ENCODE measurements around the gene GALNT7. TPM values are rescaled to one million over a fixed set of nuclear protein-coding genes. Genes with fewer than 3 reads are reported as not detected.
"Not testable (repeated sequence)": the region's sequence is repeated elsewhere in the genome, so short reads cannot be mapped to it uniquely, and the experiment has no call there.

GALNT7 gene
- total RNA-seq, 1 donor from 2014 or later = 13.5 TPM

DNA sequence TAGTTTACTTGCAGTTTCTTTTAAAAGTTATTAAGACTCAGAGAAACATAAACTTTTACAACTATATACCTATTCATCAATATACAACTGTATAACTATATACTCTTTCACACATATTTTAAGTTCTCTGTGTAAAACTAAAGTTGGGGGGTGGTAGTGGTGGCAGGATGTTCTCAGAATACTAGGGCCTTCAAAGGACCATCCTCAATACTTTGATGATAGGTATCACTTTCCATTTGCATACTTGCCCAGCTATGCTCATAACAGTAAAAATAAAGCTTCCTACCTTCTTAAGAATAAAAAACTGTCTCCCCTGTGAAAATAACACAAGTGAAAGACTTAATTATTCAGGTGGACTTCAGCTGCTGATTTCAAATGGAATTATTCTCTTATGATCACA is 2.9 kb upstream of the GALNT7 start:
- FAIRE-seq = no peak
- DNase-seq (ENCODE audit: low spot score in 2 of 2) = no peak

- DNase-seq (ENCODE audit: low spot score in 2 of 2) = no peak
- FAIRE-seq = no peak
Measured at GRCh38 chr4:173166491-173166890, 2.1 kb upstream of the GALNT7 start.

- no peak for FAIRE-seq
- peak in 1 of 2 donors; percentile 46 for DNase-seq (ENCODE audit: low spot score in 2 of 2)
Measured at GRCh38 chr4:173167758-173168395, 734 bp upstream of the GALNT7 start.

GRCh38 chr4:173169178-173169427 is 492 bp downstream of the GALNT7 start:
- no peak for FAIRE-seq
- no peak for DNase-seq (ENCODE audit: low spot score in 2 of 2)

DNA sequence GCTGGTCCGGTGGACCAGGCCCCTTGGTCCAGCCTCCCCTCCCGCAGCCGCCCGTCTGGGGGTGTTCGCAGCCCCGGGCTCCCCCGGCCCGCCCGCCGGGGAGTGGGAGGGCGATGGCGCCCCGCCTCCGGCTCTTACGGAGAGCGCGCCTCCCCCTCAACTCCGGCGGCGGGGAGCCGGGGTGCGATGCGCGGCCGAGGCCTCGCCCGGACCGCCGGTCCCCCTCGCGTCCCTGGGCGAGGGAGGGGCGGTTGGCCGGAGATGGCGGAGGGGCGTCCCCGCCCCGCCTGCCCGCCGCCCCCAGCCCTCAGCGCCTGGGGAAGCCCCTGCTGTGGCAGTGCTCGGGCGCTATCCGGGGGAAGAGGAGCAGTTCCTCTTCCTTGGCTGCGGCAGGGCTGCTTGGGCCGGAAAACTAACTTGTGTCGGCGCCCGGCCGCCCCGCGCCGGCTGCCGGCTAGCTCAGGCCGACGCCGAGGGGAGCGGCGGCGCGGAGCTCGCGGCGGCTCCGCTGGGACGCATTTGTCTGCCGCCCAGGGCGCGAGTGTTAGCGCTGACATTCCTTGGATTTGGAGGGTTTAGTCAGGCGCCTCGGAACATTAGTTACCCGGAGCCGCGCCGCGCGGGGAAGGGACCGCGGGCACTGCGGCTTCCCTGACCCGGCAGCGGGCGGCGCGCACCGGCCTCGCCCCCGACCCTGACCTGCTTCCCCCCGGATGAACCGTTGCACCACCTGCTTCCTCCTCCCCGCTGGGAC is 994 bp downstream of the GALNT7 start:
- DNase-seq (ENCODE audit: low spot score in 2 of 2) = peak; percentile 75 to 83
- no peak for FAIRE-seq

GRCh38 chr4:173170182-173170778 is 1.7 kb downstream of the GALNT7 start:
- FAIRE-seq = no peak
- no peak for DNase-seq (ENCODE audit: low spot score in 2 of 2)

DNA sequence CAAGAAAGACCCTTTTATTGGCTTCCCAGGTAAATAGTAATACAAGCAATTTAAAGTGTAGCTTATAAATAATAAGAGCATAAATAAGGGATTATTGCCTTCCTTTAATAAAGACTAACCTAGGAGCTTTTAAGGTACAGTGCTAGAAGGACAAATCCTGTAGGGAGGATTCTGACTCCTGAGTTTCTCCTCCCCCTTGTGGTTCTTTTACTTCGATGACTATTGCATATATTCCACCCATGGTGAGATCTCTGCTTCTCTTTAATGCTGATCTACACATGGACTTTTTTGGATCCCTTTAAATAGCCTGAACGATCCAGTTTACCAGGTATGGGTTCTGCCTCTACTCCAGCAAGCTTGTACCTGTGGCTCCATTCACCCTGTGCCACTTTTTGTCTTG is 2.5 kb downstream of the GALNT7 start:
- FAIRE-seq (no peak), DNase-seq (ENCODE audit: low spot score in 2 of 2) (no peak)

- FAIRE-seq (no peak), DNase-seq (ENCODE audit: low spot score in 2 of 2) (no peak)
Measured at GRCh38 chr4:173171987-173172386, 3.4 kb downstream of the GALNT7 start.

DNA sequence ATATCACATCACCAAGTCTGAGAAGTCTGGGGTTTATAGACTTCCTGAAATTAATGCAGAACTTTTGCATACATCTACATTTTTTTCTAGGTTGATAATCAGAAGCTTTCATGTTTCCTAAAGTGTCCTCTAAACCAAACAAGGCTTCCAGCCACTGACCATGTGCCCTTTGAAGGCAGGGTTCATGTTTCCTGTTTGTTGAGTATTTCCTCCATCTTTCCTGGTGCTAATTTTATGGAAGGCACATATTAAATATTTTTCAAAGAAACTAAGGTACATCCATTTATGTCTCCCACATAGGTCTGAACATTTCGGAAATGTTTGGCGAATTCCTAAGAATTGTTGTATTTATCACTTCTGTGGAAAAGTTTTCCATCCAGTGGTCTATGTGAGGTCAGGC is 5.6 kb downstream of the GALNT7 start:
- no peak for FAIRE-seq

GRCh38 chr4:173174594-173175012 is 6.0 kb downstream of the GALNT7 start:
- FAIRE-seq (no peak), DNase-seq (ENCODE audit: low spot score in 2 of 2) (no peak)

More for the DNA sequence above, 5.6 kb downstream of the GALNT7 start:
- DNase-seq (ENCODE audit: low spot score in 2 of 2) = no peak

- DNase-seq (ENCODE audit: low spot score in 2 of 2) = no peak
- no peak for FAIRE-seq
Measured at GRCh38 chr4:173176010-173176409, 7.4 kb downstream of the GALNT7 start.

DNA sequence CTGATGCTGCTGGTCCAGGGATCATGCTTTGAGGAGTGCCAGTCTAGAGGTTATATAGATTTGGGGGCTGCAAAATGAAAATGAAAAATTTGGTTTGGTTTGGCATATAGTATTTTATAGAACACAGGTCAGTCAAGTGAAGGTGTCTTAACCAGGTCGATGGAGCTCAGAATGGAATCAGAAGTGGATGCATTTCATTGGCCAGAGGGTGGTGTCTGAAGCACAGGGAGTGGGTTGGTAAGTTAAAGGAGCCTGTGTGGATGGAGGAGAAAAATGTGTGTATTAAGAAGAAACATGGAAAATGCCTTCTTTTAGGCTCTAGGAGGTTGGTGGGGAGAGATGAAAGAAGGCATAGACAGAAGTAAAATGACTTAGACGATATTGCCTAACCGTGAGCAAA is 8.6 kb downstream of the GALNT7 start:
- FAIRE-seq = no peak

DNA sequence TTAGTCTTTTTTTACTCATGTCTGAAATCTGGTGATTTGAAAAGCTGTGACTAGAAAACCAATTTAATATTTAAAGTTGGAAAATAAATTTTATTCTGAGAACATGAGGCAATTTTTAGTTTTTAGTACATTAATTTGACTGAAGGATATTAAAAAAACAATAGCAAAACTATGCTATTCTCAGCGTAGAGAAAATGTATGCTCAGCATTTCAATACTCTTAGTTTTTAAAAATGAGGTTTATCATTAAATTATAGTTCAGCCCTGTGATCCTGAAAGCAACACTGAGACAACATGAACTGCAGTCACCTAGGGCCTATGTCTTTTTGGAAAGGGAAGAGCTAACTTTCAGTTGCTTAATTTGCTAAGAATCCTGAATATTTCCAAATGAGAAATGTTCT is 9.5 kb downstream of the GALNT7 start:
- no peak for FAIRE-seq
- DNase-seq (ENCODE audit: low spot score in 2 of 2) = no peak

More for the DNA sequence above, 8.6 kb downstream of the GALNT7 start:
- DNase-seq (ENCODE audit: low spot score in 2 of 2) = no peak

- no peak for FAIRE-seq
- no peak for DNase-seq (ENCODE audit: low spot score in 2 of 2)
Measured at GRCh38 chr4:173181848-173182247, 13.2 kb downstream of the GALNT7 start.

DNA sequence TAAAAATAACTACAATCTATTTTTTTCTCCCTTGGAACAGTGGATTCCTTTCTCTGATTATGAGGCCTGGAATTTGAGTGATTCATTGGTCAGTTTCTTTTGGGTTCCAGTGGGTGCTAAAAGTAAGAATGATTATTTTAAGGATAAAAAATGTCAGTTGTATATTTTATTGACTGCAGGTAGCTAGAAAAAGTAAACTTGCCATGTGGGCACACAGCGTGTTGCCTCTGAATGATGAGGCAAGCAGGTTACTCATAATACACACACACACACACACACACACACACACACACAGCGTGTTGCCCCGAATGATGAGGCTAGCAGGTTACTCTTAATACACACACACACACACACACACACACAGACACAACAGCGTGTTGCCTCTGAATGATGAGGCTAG is 13.8 kb downstream of the GALNT7 start:
- no peak for DNase-seq (ENCODE audit: low spot score in 2 of 2)

DNA sequence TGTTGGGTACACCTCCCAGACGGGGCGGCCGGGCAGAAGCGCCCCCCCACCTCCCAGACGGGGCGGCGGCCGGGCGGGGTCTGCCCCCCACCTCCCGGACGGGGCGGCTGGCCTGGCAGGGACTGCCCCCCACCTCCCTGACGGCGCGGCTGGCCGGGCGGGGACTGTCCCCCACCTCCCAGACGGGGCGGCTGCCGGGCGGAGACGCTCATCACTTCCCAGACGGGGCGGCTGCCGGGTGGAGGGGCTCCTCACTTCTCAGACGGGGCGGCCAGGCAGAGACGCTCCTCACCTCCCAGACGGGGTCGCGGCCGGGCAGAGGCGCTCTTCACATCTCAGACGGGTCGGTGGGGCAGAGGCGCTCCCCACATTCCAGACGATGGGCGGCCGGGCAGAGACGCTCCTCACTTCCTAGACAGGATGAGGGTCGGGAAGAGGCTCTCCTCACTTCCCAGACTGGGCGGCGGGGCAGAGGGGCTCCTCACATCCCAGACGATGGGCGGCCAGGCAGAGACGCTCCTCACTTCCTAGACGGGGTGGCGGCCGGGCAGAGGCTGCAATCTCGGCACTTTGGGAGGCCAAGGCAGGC is 15.1 kb downstream of the GALNT7 start:
- FAIRE-seq; DNase-seq (ENCODE audit: low spot score in 2 of 2): not testable (repeated sequence)

More for the DNA sequence above, 13.8 kb downstream of the GALNT7 start:
- FAIRE-seq = no peak

DNA sequence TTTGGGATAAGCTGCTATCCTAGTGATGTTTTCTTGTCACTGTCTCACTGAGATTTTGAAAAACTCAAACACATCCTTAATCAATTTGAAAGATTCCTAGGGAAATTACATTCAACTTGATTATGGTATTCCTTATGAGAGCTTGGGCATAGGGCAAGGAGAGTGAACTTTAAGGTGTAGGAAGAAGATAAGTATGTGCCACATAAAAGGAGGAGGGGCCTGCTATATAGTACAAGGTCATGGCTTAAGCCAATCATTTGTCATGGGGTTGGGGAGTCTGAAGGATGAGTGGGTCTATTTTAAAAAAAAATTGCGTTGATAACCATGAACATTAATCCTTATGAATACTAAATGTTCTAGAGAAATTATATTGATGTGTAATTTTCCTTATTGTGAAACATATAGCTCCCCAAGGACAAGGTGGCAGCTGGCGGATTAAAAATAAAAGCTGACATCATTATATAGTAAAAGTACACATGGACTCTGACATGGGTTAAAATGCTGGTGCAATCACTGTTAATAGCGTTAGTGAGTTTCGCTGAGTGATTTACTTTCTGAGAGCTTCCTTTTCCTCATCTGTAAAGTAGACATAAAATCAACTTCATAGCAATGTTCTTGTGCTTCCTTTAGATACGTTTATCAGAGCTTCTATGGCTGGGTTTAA is 17.4 kb downstream of the GALNT7 start:
- no peak for FAIRE-seq
- no peak for DNase-seq (ENCODE audit: low spot score in 2 of 2)

GRCh38 chr4:173187732-173188131 is 19.1 kb downstream of the GALNT7 start:
- DNase-seq (ENCODE audit: low spot score in 2 of 2) (no peak), FAIRE-seq (no peak)

GRCh38 chr4:173188648-173189047 is 20.0 kb downstream of the GALNT7 start:
- no peak for FAIRE-seq
- no peak for DNase-seq (ENCODE audit: low spot score in 2 of 2)

DNA sequence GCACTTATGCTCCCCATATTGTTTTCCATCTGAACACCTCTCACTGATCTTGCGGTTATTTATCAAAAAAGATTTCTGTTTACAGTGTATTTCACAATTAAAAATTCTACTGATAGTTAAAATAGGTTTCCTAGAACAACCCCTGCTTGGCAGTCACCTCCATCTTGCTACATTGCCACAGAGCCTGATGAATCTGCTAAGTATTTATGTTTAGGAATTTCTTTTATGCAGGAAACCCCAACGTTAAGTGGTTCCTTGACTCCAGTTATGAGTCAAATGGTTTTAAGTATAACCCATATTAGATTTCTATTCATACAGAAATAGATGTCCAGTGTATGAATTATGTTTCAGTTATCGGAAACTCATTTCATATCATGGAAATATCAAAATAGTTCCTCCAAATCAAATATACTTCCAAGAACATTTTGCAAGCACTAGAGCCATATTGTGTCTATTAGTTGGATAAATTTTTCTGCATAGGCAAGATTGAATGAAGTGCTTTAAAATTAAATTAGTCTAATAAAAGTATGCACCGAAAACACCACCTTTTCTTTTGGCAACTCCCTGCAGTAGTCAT is 20.6 kb downstream of the GALNT7 start:
- FAIRE-seq (no peak), DNase-seq (ENCODE audit: low spot score in 2 of 2) (no peak)

GRCh38 chr4:173191623-173192041 is 23.0 kb downstream of the GALNT7 start:
- FAIRE-seq (no peak), DNase-seq (ENCODE audit: low spot score in 2 of 2) (no peak)

Measured in frontal cortex (tissue), 4 donors.